ENCODE results near the gene PPP6R2.

- TF ChIP-seq GATA2 (IDR thresholded peaks at IDR 0.05; ENCODE audit: low read depth, low read length) (no peak), GATA3 (IDR thresholded peaks at IDR 0.05; ENCODE audit: low read depth, low read length) (no peak)
Observed at GRCh38 chr22:50469377-50470305, 126.5 kb downstream of the PPP6R2 start.

Measured in SH-SY5Y (cell line).